ENCODE data around the gene CCDC149.

CCDC149 gene

DNA sequence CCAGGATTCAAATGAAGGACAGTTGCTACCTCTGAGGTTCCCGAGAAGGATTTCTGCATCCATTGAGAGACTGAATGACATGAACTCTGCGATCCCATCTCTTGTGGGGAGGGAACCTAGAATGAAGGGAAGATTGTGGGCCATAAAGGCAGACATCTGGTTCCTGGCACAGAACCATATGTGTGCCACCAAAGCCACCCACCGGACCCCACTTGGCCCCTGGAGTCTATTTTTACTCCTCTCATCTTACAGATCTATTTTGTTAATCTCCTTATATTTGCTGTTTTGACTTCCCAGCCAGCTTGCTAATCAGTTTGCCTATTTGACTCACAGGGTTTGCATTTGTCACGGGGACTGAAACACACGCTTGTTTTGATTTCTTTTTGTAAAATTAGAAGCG, 110.2 kb downstream of the CCDC149 start:
- no peaks in the 10 kb centered on the region for H3K36me3 ChIP-seq (ENCODE audit: control insufficient read depth, insufficient read depth, low read length)
- no peaks in the 10 kb centered on the region for H3K9me3 ChIP-seq (ENCODE audit: control insufficient read depth, insufficient read depth, low read length)
- peaks cover 13% of the 10 kb centered on the region; the same call in 1 of the 2 replicates for H3K4me1 ChIP-seq (ENCODE audit: control insufficient read depth, insufficient read depth, low read length)
- no peak overlapping the region for H3K4me3 ChIP-seq (ENCODE audit: low read depth, low read length)
- no peak overlapping the region for H3K27ac ChIP-seq (ENCODE audit: low read depth, low read length)
- H3K27me3 ChIP-seq (ENCODE audit: control insufficient read depth, insufficient read depth, low read length): peaks cover 47% of the 10 kb centered on the region
- H3K9ac ChIP-seq (ENCODE audit: low read depth, low read length): no peak overlapping the region

DNA sequence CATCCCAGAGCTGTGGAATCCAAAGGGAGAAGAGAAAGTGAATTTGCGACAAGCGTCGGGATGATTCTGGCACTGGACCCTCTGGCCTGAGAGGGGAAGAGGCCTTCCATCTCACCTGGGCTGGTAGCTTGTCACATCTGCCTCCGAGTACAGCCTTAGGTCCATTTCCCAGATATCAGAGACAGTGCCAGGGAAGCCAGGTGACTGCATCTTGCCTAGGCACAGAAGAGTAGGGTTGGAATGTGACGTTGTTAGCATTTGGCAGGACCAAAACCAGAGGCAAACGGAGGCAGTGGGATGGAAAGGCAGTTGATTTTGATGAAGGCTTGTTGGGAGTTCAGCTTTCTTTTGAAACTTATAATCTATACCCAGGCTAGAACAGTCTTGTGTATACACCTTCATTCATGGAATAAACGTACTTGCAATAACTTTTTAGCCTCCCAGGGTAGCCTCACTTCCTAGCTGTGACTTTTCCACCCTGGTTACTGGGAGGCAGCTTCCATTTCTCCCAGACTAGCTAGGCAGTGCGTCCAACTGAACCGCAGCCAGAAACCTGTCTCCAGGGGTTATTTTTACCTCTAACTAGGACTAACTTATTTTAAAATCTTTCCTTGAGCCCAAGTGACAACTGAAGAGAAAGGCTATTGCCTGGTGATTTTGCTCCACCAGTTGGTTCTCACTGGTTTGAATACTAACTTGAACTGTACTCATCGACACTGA, 111.5 kb downstream of the CCDC149 start:
- no peak overlapping the region for H3K9ac ChIP-seq (ENCODE audit: low read depth, low read length)
- peaks cover 13% of the 10 kb centered on the region; the same call in 1 of the 2 replicates for H3K4me1 ChIP-seq (ENCODE audit: control insufficient read depth, insufficient read depth, low read length)
- no peak overlapping the region for H3K27ac ChIP-seq (ENCODE audit: low read depth, low read length)
- H3K4me3 ChIP-seq (ENCODE audit: low read depth, low read length): no peak overlapping the region
- H3K27me3 ChIP-seq (ENCODE audit: control insufficient read depth, insufficient read depth, low read length): peaks cover 61% of the 10 kb centered on the region
- no peaks in the 10 kb centered on the region for H3K9me3 ChIP-seq (ENCODE audit: control insufficient read depth, insufficient read depth, low read length)
- no peaks in the 10 kb centered on the region for H3K36me3 ChIP-seq (ENCODE audit: control insufficient read depth, insufficient read depth, low read length)

DNA sequence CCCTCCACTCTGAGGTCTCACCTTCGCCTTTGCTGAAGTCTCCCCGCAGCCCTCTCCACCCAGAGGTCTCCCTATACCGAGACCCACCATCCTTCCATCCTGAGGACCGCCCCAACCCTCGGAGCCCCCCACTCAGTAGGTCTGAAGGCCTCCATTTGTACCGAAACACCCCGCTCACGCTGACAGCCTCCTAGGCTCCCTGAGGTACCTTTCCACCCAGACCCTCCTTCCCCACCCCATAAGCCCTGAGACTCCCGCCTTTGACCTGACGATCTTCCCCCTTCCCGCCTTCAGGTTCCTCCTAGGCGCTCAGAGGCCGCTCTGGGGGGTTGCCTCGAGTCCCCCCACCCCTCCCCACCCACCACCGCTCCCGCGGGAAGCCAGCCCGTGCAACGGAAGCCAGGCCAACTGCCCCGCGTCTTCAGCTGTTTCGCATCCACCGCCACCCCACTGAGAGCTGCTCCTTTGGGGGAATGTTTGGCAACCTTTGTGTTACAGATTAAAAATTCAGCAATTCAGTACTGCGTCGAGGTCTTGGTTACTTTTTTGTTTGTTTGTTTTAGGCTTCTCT, 112.4 kb downstream of the CCDC149 start:
- Histone ChIP-seq H3K4me3 (ENCODE audit: low read depth, low read length) (peak overlapping the region; percentile 55), H3K9ac (ENCODE audit: low read depth, low read length) (no peak overlapping the region), H3K9me3 (ENCODE audit: control insufficient read depth, insufficient read depth, low read length) (no peaks in the 10 kb centered on the region), H3K4me1 (ENCODE audit: control insufficient read depth, insufficient read depth, low read length) (peaks cover 16% of the 10 kb centered on the region; the same call in 1 of the 2 replicates), H3K27me3 (ENCODE audit: control insufficient read depth, insufficient read depth, low read length) (peaks cover 69% of the 10 kb centered on the region), H3K36me3 (ENCODE audit: control insufficient read depth, insufficient read depth, low read length) (no peaks in the 10 kb centered on the region), H3K27ac (ENCODE audit: low read depth, low read length) (no peak overlapping the region)

DNA sequence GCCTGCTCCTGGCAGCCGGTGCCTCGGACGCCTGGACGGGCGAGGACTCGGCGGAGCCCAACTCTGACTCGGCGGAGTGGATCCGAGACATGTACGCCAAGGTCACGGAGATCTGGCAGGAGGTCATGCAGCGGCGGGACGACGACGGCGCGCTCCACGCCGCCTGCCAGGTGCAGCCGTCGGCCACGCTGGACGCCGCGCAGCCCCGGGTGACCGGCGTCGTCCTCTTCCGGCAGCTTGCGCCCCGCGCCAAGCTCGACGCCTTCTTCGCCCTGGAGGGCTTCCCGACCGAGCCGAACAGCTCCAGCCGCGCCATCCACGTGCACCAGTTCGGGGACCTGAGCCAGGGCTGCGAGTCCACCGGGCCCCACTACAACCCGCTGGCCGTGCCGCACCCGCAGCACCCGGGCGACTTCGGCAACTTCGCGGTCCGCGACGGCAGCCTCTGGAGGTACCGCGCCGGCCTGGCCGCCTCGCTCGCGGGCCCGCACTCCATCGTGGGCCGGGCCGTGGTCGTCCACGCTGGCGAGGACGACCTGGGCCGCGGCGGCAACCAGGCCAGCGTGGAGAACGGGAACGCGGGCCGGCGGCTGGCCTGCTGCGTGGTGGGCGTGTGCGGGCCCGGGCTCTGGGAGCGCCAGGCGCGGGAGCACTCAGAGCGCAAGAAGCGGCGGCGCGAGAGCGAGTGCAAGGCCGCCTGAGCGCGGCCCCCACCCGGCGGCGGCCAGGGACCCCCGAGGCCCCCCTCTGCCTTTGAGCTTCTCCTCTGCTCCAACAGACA, 113.1 kb downstream of the CCDC149 start:
- H3K36me3 ChIP-seq (ENCODE audit: control insufficient read depth, insufficient read depth, low read length): no peaks in the 10 kb centered on the region
- no peak overlapping the region for H3K27ac ChIP-seq (ENCODE audit: low read depth, low read length)
- peaks cover 73% of the 10 kb centered on the region for H3K27me3 ChIP-seq (ENCODE audit: control insufficient read depth, insufficient read depth, low read length)
- no peak overlapping the region for H3K9ac ChIP-seq (ENCODE audit: low read depth, low read length)
- peaks cover 19% of the 10 kb centered on the region; the same call in 1 of the 2 replicates for H3K4me1 ChIP-seq (ENCODE audit: control insufficient read depth, insufficient read depth, low read length)
- peak overlapping the region; percentile 55 for H3K4me3 ChIP-seq (ENCODE audit: low read depth, low read length)
- no peaks in the 10 kb centered on the region for H3K9me3 ChIP-seq (ENCODE audit: control insufficient read depth, insufficient read depth, low read length)

DNA sequence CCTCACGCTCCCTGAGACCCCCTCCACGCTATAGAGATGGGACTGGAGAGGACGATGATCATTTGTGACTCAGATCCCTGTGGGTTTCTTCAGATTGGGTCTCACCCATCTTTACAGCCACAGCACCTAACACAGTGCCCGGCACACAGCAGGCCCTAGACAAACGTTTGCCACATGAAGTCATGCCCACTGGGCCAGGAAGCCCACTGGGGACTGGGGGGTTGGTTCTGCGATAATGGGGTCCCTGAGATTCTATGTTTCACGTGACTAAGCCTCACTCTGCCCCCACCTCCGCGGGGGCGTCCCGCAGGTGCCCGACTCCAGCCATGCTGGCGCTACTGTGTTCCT, 113.7 kb downstream of the CCDC149 start:
- H3K27me3 ChIP-seq (ENCODE audit: control insufficient read depth, insufficient read depth, low read length): peaks cover 78% of the 10 kb centered on the region
- H3K36me3 ChIP-seq (ENCODE audit: control insufficient read depth, insufficient read depth, low read length): no peaks in the 10 kb centered on the region
- no peaks in the 10 kb centered on the region for H3K9me3 ChIP-seq (ENCODE audit: control insufficient read depth, insufficient read depth, low read length)
- H3K9ac ChIP-seq (ENCODE audit: low read depth, low read length): no peak overlapping the region
- H3K27ac ChIP-seq (ENCODE audit: low read depth, low read length): no peak overlapping the region
- H3K4me1 ChIP-seq (ENCODE audit: control insufficient read depth, insufficient read depth, low read length): peaks cover 23% of the 10 kb centered on the region
- no peak overlapping the region for H3K4me3 ChIP-seq (ENCODE audit: low read depth, low read length)

DNA sequence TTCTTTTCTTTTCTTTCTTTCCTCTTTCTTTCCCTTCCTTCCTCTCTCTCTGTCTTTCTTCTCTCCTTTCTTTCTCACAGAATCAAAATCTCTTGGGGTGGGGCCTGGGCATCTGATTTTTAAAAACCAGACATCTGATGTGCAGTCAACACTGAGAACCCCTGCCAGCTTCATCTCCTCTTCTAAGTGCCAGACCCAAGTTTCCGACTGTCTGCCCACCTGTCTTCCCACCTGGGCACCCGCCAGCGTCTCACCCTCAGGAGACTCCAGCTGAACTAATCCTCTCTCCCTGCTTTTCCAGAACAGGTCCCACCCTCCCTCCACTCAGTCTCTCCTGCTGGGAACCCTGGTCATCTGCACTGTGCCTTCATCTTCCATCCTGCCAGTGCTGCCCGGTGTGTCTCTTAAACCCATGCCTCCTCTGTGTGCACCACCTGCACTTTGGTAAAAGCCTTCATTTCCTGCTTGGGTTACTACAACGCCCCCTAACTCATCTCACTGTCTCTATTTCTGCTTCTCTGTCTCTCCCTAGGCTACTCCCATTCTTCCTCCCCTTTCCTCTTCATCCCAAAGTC, 114.7 kb downstream of the CCDC149 start:
- Histone ChIP-seq H3K4me3 (ENCODE audit: low read depth, low read length) (no peak overlapping the region), H3K9me3 (ENCODE audit: control insufficient read depth, insufficient read depth, low read length) (no peaks in the 10 kb centered on the region), H3K27me3 (ENCODE audit: control insufficient read depth, insufficient read depth, low read length) (peaks cover 79% of the 10 kb centered on the region), H3K36me3 (ENCODE audit: control insufficient read depth, insufficient read depth, low read length) (no peaks in the 10 kb centered on the region), H3K27ac (ENCODE audit: low read depth, low read length) (no peak overlapping the region), H3K9ac (ENCODE audit: low read depth, low read length) (no peak overlapping the region), H3K4me1 (ENCODE audit: control insufficient read depth, insufficient read depth, low read length) (peaks cover 25% of the 10 kb centered on the region)

DNA sequence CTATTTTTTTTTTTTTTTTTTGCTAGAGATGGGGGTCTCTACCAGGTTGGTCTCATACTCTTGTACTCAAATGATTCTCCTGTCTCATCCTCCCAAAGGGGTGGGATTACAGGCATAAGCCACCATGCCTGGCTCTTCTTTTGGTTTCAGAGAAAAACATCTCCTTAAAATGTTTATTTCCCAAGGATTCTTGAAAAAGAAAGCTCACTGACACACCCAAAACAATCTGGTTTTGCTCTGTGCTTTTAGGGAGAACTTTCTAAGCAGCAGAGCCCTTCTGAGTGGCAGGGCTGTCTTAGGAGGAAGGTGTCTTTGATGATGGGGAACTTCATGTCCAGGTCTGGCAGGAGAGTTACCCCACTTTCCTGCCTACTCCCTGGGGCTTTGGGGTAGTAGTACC, 116.2 kb downstream of the CCDC149 start:
- peaks cover 25% of the 10 kb centered on the region for H3K4me1 ChIP-seq (ENCODE audit: control insufficient read depth, insufficient read depth, low read length)
- no peaks in the 10 kb centered on the region for H3K36me3 ChIP-seq (ENCODE audit: control insufficient read depth, insufficient read depth, low read length)
- H3K27me3 ChIP-seq (ENCODE audit: control insufficient read depth, insufficient read depth, low read length): peaks cover 72% of the 10 kb centered on the region
- H3K27ac ChIP-seq (ENCODE audit: low read depth, low read length): no peak overlapping the region
- H3K4me3 ChIP-seq (ENCODE audit: low read depth, low read length): no peak overlapping the region
- no peaks in the 10 kb centered on the region for H3K9me3 ChIP-seq (ENCODE audit: control insufficient read depth, insufficient read depth, low read length)
- H3K9ac ChIP-seq (ENCODE audit: low read depth, low read length): no peak overlapping the region

DNA sequence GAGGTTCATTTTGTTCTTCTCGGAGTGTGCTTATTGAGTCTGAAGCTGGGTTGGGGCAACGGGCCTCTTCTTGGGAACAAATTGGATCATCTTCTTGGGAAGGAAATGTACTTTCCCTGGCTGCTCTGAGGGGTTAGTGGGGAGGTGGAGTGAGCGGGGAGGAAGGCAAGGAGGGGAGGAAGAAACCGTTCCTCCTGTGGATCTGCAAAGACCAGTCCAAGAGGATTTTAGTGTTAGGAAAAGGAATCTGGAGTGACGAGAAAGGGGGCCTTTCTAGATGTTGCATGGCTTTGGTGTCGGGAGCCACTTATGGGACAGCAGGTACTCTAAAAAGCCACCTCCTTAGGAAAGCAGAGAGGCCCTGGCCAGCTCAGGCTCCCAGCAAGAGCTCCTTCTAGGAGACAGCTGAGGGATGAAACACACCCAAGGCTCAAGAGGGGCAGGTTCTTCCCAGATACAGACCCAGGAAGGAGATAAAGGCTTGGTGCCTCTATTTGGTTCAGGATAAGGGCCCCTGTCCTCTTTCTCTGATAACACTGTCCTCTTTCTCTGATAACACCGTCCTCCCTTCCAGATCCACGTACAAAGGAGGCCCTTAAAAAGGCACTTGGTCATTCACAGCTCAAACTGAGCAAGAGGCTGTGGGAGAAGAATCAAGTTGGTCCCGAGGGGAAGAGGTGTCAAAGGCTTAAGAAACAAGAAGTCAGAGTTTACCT, 117.0 kb downstream of the CCDC149 start:
- no peaks in the 10 kb centered on the region for H3K9me3 ChIP-seq (ENCODE audit: control insufficient read depth, insufficient read depth, low read length)
- H3K4me3 ChIP-seq (ENCODE audit: low read depth, low read length): peak overlapping the region; percentile 37
- H3K27ac ChIP-seq (ENCODE audit: low read depth, low read length): no peak overlapping the region
- H3K36me3 ChIP-seq (ENCODE audit: control insufficient read depth, insufficient read depth, low read length): no peaks in the 10 kb centered on the region
- H3K27me3 ChIP-seq (ENCODE audit: control insufficient read depth, insufficient read depth, low read length): peaks cover 64% of the 10 kb centered on the region
- peaks cover 19% of the 10 kb centered on the region for H3K4me1 ChIP-seq (ENCODE audit: control insufficient read depth, insufficient read depth, low read length)
- no peak overlapping the region for H3K9ac ChIP-seq (ENCODE audit: low read depth, low read length)

DNA sequence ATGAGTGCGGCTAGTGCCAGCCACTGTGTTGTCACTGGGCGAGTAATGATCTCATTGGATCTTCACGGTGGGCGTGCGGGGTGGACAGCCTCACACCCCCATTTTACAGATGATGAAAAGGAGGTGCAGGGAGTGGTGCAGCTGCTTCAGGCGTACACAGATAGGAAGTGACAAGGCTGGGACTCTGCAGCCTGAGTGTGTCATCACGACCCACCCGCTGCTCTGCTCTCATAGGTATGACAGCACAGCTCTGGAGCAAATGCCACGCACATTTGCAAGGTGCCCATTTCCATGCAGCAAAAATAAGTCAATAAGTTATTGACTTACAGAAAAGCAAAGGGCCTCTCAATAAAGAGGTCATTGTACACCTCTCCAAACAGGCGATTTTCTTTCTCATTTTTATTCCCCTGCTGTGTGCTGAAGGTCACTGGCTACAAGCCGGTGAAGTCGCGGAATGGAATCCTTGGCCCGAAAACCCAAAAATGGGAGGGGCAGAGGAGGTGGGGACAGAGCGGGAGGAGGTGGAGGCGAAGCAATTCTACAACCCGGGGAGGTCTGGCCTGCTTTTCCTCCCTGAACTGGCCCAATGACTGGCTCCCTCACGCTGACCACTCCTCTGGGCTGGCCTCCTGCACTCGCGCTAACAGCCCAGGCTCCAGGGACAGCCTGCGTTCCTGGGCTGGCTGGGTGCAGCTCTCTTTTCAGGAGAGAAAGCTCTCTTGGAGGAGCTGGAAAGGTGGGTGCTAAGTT, 117.8 kb downstream of the CCDC149 start, which contains the start of gene SOD3:
Gene SOD3 (plus strand): TSS at position 658 of the 750 bp plus-strand sequence. CDS start 3,949 bp downstream, outside the sequence.
- no peak within 1 kb of the TSS for H3K9ac ChIP-seq (ENCODE audit: low read depth, low read length)

DNA sequence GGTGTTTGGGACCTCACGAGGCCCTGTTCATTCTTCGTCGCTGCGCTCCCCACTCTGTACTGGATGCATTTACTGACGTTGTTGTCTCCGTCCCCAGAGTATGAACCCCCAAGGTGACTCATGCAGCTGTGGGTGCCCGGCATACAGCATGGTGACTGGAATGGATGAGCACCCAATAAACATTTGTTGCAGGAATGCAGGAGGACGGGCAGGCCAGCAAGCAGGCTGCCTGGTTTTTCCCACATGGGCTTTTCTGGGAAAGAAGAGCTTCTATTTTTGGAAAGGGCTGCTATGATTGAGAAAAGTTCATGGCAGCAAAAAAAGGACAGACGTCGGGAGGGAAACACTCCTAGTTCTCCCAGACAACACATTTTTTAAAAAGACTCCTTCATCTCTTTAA, 118.4 kb downstream of the CCDC149 start:
- H3K4me1 ChIP-seq (ENCODE audit: control insufficient read depth, insufficient read depth, low read length): peaks cover 19% of the 10 kb centered on the region
- no peak overlapping the region for H3K27ac ChIP-seq (ENCODE audit: low read depth, low read length)
- H3K4me3 ChIP-seq (ENCODE audit: low read depth, low read length): no peak overlapping the region
- H3K36me3 ChIP-seq (ENCODE audit: control insufficient read depth, insufficient read depth, low read length): no peaks in the 10 kb centered on the region
- no peak overlapping the region for H3K9ac ChIP-seq (ENCODE audit: low read depth, low read length)
- peaks cover 50% of the 10 kb centered on the region for H3K27me3 ChIP-seq (ENCODE audit: control insufficient read depth, insufficient read depth, low read length)
- no peaks in the 10 kb centered on the region for H3K9me3 ChIP-seq (ENCODE audit: control insufficient read depth, insufficient read depth, low read length)

More for the DNA sequence above, 117.8 kb downstream of the CCDC149 start, which contains the start of gene SOD3:
- Histone ChIP-seq H3K9me3 (ENCODE audit: control insufficient read depth, insufficient read depth, low read length) (no peaks in the 10 kb centered on the region), H3K27me3 (ENCODE audit: control insufficient read depth, insufficient read depth, low read length) (peaks cover 56% of the 10 kb centered on the region), H3K4me3 (ENCODE audit: low read depth, low read length) (peak within 1 kb of the TSS; percentile 37), H3K36me3 (ENCODE audit: control insufficient read depth, insufficient read depth, low read length) (no peaks in the 10 kb centered on the region), H3K27ac (ENCODE audit: low read depth, low read length) (no peak within 1 kb of the TSS), H3K4me1 (ENCODE audit: control insufficient read depth, insufficient read depth, low read length) (peaks cover 19% of the 10 kb centered on the region)
